ENCODE measurements around the gene MCRIP2.

MCRIP2 gene

DNA sequence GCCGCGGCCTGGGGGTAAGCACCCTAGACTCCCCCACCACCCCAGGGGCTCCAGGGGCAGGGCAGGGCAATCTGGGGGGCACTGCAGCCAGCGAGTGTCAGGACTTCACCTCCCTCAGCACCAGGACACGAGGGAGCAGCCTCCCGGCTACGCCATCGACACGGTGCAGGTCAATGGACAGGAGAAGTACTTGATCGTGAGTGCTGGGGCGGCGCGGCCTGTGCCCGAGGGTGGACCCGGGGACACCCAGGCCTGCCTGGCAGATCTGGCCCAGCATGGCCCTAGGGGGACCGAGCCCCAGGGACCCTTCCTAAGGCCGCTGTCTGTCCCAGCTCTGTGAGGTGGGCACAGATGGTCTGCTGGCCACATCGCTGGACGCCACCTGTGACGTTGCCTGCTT, 30.7 kb downstream of the MCRIP2 start:
- no peak for DNase-seq

DNA sequence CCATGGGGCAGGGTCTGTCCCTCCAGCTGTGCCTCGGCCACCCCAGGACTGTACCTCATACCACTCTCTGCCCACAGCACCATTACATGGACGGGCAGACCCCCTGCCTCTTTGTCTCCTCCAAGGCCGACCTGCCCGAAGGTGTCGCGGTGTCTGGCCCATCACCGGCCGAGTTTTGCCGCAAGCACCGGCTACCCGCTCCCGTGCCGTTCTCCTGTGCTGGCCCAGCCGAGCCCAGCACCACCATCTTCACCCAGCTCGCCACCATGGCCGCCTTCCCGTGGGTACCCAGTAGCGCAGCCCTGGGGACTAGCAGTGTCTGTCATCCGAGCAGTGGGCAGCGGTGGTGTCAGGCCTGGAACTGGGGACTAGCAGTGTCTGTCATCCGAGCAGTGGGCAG, 31.2 kb downstream of the MCRIP2 start:
- DNase-seq, result no peak

DNA sequence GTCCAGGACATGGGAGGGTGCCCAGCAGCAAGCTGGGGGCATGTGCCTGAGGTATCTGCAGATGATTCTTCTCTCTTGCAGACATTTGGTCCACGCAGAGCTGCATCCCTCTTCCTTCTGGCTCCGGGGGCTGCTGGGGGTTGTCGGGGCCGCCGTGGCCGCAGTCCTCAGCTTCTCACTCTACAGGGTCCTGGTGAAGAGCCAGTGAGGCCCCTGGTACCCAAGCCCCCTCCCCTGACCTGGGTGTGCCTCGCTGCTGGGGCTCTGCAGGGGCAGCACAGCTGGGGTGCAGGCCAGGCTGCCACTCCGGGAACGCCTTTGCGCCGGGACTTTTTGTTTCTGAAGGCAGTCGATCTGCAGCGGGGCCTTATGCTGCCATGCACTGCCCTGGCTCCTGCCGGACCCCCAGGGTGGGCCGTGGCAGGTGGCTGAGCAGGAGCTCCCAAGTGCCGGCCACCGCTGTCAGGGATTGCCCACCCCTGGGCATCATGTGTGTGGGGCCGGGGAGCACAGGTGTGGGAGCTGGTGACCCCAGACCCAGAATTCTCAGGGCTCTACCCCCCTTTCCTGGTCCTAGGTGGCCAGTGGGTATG, 31.9 kb downstream of the MCRIP2 start:
- no peak for DNase-seq

- no peak for DNase-seq
These were observed 32.7 kb downstream of the MCRIP2 start for GRCh38 chr16:674214-674881.

DNA sequence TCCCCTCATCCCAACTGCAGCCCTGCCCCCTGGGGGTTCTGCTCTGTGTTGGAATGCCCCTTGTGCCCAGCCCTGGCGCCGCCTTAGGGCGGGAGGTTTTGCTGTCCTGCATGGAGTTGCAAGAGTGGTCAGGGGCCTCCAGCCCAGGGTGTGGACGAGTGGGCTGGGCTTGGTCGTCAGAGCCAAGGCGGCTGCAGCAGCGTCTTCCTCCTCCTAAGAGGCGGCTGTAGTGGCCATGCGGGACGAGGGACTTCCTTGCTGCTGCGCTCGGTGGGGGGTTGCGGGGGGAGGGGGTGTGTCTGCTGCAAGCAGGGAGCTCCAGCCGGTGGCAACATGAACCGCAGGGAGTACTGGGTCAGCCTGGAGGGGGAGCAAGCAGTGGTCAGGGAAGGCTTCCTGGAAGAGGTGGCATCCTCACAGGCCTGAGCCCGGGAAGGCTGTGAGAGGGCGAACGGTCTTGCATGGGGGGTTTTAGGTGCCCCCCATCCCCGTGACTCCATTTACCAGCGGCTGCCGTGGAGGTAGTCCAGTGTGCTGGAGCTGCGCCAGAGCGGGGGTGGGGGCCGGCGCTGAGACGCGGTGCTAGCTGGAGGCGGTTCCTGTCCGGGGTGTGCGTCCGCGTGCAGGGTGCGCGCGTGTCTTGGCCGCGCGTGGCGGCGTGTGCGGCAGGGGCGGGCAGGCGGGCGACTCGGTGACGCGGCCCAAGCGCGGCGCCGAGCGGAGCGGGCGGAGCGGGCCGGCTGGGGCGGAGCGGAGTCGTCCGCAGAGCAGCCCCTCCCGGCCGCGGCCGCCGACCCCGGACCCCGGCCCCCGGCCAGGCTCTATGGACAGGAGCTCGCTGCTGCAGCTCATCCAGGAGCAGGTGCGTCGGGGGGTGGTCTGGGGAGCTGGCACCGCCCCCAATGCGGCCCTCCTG, 33.6 kb downstream of the MCRIP2 start, which contains the start of gene RHBDL1:
TSS of gene RHBDL1 (plus strand) at position 704 of the 916 bp plus-strand sequence. CDS start at position 824, 120 bp downstream.
- DNase-seq, result no peak

- DNase-seq, result no peak
These were observed 34.4 kb downstream of the MCRIP2 start for GRCh38 chr16:675884-676564.

DNA sequence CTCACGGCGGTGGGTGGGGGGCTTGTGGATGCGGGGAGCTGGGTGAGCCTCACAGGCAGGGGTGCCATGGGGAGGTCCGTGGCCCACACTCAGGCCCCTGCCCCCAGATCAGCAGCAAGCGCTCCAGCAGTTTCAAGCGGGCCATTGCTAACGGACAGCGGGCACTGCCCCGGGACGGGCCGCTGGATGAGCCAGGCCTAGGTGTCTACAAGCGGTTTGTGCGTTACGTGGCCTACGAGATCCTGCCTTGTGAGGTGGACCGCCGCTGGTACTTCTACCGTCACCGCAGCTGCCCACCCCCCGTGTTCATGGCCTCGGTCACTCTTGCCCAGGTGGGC, 34.9 kb downstream of the MCRIP2 start:
- no peak for DNase-seq

DNA sequence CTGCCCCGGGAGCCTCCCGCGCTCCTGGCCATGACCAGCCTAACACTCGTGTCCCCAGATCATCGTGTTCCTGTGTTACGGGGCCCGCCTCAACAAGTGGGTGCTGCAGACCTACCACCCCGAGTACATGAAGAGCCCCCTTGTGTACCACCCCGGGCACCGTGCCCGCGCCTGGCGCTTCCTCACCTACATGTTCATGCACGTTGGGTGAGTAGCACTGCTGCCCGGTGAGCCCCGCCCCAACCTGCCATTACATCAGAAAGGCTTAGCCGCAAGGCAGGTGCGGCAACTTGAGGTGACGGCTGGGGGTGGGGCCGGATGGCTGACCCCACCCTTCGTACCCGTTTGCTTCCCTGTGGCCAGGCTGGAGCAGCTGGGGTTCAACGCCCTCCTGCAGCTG, 35.3 kb downstream of the MCRIP2 start:
- DNase-seq, result no peak

- no peak for DNase-seq
These were observed 35.9 kb downstream of the MCRIP2 start for GRCh38 chr16:677316-678190.

- DNase-seq, result no peak
These were observed 36.7 kb downstream of the MCRIP2 start for GRCh38 chr16:678209-678857.

DNA sequence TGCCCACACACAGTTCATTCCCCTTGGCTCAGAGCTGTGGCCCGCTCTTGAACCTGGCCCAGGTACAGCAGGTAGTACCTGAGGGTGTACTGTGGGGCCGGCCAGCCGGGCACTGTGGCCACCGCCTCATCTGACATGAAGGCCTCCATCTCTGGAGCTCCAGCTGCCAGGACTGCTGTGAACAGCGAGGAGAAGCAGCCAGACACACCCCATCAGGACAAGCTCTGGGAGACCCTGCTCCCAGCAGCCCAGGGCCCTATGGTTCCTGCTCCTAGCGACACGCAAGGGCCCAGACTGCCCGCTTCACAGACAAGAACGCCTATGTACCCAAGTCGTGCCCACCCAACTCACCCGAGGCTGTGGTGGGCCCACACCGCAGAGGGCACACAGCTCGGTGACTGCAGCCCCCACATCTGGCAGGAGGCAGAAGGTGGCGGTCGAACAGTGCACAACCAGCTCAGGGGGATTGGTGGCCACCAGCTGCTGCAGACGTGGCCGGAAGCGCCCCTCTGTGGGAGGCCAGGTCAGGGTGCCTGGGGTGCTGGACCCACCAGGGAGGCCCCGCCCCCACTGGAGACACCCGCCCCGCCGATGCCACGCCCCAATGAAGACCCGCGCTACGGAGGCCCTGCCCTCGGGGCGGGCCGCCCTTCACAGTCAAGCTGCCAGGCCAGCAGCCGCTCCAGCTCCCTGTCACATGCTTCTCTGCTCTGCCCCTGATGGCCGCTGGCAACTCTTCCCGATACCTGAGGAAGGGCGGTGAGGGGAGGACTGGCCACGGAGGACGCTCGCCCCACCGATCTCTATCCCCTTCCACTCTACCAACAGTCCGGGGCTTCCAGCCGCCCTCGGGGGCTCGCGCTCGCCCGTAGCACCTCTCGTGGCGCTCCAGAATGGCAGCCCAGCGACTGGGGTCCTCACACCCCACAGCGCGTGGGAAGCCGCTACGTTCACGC, 37.5 kb downstream of the MCRIP2 start:
- DNase-seq, result peak; percentile 83

- peak; percentile 95 for DNase-seq
These were observed 38.4 kb downstream of the MCRIP2 start, which contains the start of gene STUB1 for GRCh38 chr16:679814-680624. Gene STUB1, plus strand, starts transcription at chr16:680410. Its CDS starts 116 bp downstream, at chr16:680526.

GRCh38 chr16:680625-680945, 39.0 kb downstream of the MCRIP2 start:
- no peak for DNase-seq

DNA sequence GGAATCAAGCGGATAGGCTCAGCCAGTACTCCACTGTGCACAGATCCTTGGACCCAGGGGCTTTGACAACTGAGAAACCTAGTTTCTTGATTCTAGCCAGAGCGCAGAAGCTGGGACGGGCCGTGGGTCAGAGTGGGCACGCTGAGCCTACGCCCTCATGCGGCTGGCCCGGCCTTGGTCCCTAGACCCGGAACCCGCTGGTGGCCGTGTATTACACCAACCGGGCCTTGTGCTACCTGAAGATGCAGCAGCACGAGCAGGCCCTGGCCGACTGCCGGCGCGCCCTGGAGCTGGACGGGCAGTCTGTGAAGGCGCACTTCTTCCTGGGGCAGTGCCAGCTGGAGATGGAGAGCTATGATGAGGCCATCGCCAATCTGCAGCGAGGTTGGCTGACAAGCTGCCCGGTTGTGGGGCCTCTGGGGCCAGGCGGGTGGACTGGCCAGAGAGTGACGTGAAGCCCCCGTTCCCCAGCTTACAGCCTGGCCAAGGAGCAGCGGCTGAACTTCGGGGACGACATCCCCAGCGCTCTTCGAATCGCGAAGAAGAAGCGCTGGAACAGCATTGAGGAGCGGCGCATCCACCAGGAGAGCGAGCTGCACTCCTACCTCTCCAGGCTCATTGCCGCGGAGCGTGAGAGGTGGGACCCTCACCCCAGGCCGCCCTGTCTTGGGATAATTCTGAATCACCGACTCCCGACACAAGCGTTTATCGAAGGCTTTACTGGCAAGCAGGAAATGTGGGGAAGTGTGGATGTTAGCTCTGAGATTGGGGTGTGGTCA, 39.5 kb downstream of the MCRIP2 start:
- no peak for DNase-seq

GRCh38 chr16:681746-682427, 40.3 kb downstream of the MCRIP2 start:
- no peak for DNase-seq

GRCh38 chr16:682493-683395, 41.1 kb downstream of the MCRIP2 start:
- DNase-seq, result no peak
